Neuronal stem cell (in vitro differentiated cells): Measurements from ENCODE around the gene DENND2A.

Experiments
- DNase-seq: peaks from one replicate; pipeline ENCODE4 v3.0.0-alpha.2; 2013; ENCODE audit warnings: low spot score
- H2AFZ ChIP-seq: one replicate; pipeline ENCODE4 v1.6.1; 2013; ENCODE audit warnings: mild to moderate bottlenecking, low read length, inconsistent platforms
- H2AK5ac ChIP-seq: 2 replicates; pipeline ENCODE4 v1.6.1; 2013; ENCODE audit warnings: low read depth, mild to moderate bottlenecking, inconsistent platforms, low read length, moderate library complexity, mixed read lengths
- H2BK120ac ChIP-seq: 2 replicates; pipeline ENCODE4 v1.6.1; 2013; ENCODE audit warnings: low read depth, mild to moderate bottlenecking, inconsistent platforms, low read length, moderate library complexity, mixed read lengths
- H2BK12ac ChIP-seq: one replicate; pipeline ENCODE4 v1.6.1; 2013; ENCODE audit warnings: low read length, inconsistent platforms
- H2BK15ac ChIP-seq: 2 replicates; pipeline ENCODE4 v1.6.1; 2013; ENCODE audit warnings: mild to moderate bottlenecking, low read length, inconsistent platforms, mixed read lengths
- H2BK5ac ChIP-seq: one replicate; pipeline ENCODE4 v1.6.1; 2013; ENCODE audit warnings: inconsistent platforms, mild to moderate bottlenecking, low read length, moderate library complexity
- H3K14ac ChIP-seq: one replicate; pipeline ENCODE4 v1.6.1; 2013; ENCODE audit warnings: low read length, inconsistent platforms
- H3K18ac ChIP-seq: 2 replicates; pipeline ENCODE4 v1.6.1; 2013; ENCODE audit warnings: low read length, inconsistent platforms
- H3K23ac ChIP-seq: 2 replicates; pipeline ENCODE4 v1.6.1; 2013; ENCODE audit warnings: low read depth, mild to moderate bottlenecking, mixed read lengths, low read length, inconsistent platforms; ENCODE audit not compliant: poor library complexity
- H3K27ac ChIP-seq: replicated peaks from 3 replicates; pipeline ENCODE4 v1.5.1; 2013; ENCODE audit warnings: low read length, inconsistent platforms
- H3K27me3 ChIP-seq, 3 experiments: 2 replicates each; pipeline ENCODE4 v1.6.1; 2013; ENCODE audit warnings: low read length in 3 of 3, mild to moderate bottlenecking in 2 of 3, inconsistent platforms in 1 of 3, low read depth in 1 of 3, mixed read lengths in 1 of 3, moderate library complexity in 1 of 3; ENCODE audit not compliant: control insufficient read depth in 3 of 3, insufficient read depth in 3 of 3
- H3K36me3 ChIP-seq, 2 donors: replicated peaks in 1 of 2; 2 replicates each; pipeline ENCODE4 v1.6.1; 2013; ENCODE audit warnings: low read length in 2 of 2; ENCODE audit not compliant: control insufficient read depth in 2 of 2, insufficient read depth in 2 of 2
- H3K4ac ChIP-seq: 2 replicates; pipeline ENCODE4 v1.6.1; 2013; ENCODE audit warnings: inconsistent platforms, mild to moderate bottlenecking, low read length, moderate library complexity
- H3K4me1 ChIP-seq, 2 donors: 1 replicate in 1 of 2; 2 replicates in 1 of 2; pipeline ENCODE4 v1.6.1; 2013; ENCODE audit warnings: low read length in 2 of 2, low read depth in 1 of 2; ENCODE audit not compliant: control insufficient read depth in 2 of 2, insufficient read depth in 1 of 2
- H3K4me2 ChIP-seq: one replicate; pipeline ENCODE4 v1.6.1; 2013; ENCODE audit warnings: mild to moderate bottlenecking, low read length, inconsistent platforms; ENCODE audit not compliant: insufficient read depth, poor library complexity, severe bottlenecking
- H3K4me3 ChIP-seq, 2 donors: 2 replicates each; pipeline ENCODE4 v1.5.1; 2013; ENCODE audit warnings: low read length in 2 of 2, mild to moderate bottlenecking in 2 of 2, inconsistent platforms in 1 of 2, moderate library complexity in 1 of 2
- H3K79me1 ChIP-seq: one replicate; pipeline ENCODE4 v1.6.1; 2013; ENCODE audit warnings: low read depth, mild to moderate bottlenecking, inconsistent platforms, low read length, moderate library complexity
- H3K9ac ChIP-seq: one replicate; pipeline ENCODE4 v1.6.1; 2013; ENCODE audit warnings: mild to moderate bottlenecking, low read depth, low read length, inconsistent platforms; ENCODE audit not compliant: poor library complexity
- H3K9me3 ChIP-seq, 2 donors: replicated peaks in 1 of 2; 2 replicates each; pipeline versions ENCODE3 to v1.6.1; 2013; ENCODE audit warnings: low read length in 2 of 2, mild to moderate bottlenecking in 2 of 2, inconsistent platforms in 1 of 2, low read depth in 1 of 2, mixed read lengths in 1 of 2, moderate library complexity in 1 of 2; ENCODE audit not compliant: control insufficient read depth in 2 of 2, insufficient read depth in 1 of 2
- H4K8ac ChIP-seq: one replicate; pipeline ENCODE4 v1.6.1; 2013; ENCODE audit warnings: low read depth, mild to moderate bottlenecking, inconsistent platforms, low read length, moderate library complexity
- H4K91ac ChIP-seq: one replicate; pipeline ENCODE4 v1.6.1; 2013; ENCODE audit warnings: low read length, low read depth, mild to moderate bottlenecking, inconsistent platforms; ENCODE audit not compliant: poor library complexity
- WGBS, 2 donors: extraction: QIAGEN DNeasy Blood & Tissue Kit; methylation state at CpG; one replicate each; pipeline ENCODE4 v1.1.7; 2013; ENCODE audit warnings: missing lambda C conversion rate in 2 of 2, mixed read lengths in 1 of 2; ENCODE audit not compliant: insufficient read length in 2 of 2, insufficient replicate concordance in 1 of 2; ENCODE audit errors: extremely low coverage in 2 of 2; 5-methylcytosine and 5-hydroxymethylcytosine counted together

Gene DENND2A

DNA sequence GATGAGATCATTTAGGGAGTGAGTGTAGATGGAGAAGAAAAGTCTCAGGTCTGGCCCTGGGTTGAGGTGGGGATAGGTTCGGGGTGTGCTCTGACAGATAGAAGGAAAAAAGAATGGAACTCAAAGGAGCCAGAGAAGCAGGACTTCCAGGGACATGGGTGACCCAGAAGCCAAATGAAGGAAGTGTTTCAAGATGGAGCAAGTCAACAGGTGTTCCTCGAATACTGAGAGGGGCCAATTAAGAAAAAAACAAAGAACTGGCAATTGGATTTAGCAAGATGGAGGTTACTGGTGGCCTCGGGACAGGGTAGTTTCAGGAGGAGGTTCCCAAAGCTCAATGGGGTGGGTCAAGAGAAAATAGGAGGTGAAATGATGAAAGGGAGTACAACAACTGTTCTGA is 40.3 kb downstream of the DENND2A start:
- H2BK5ac ChIP-seq, result no peak overlapping the region
- H2BK12ac ChIP-seq, result no peak overlapping the region
- H2AFZ ChIP-seq, result no peak overlapping the region
- no peak overlapping the region for H3K9ac ChIP-seq
- no peak overlapping the region for H2BK120ac ChIP-seq
- H3K4me1 ChIP-seq, result peaks cover 0 to 4% of the 10 kb centered on the region in 2 donors
- no peak overlapping the region for H3K18ac ChIP-seq
- H2AK5ac ChIP-seq, result no peak overlapping the region
- no peak overlapping the region for H4K8ac ChIP-seq
- no CpG with 5 or more reads among the region's 3 CpGs for WGBS, 2 donors
- H3K9me3 ChIP-seq, result no peaks in the 10 kb centered on the region
- peaks cover 3% of the 10 kb centered on the region for H3K79me1 ChIP-seq
- H3K4me3 ChIP-seq, result no peak overlapping the region
- H3K27ac ChIP-seq, result no peak overlapping the region
- DNase-seq, result no peak
- no peak overlapping the region for H3K4ac ChIP-seq
- no peak overlapping the region for H2BK15ac ChIP-seq
- H3K23ac ChIP-seq, result no peak overlapping the region
- no peaks in the 10 kb centered on the region for H3K27me3 ChIP-seq
- peaks cover 19 to 76% of the 10 kb centered on the region in 2 donors for H3K36me3 ChIP-seq
- no peak overlapping the region for H3K14ac ChIP-seq
- H4K91ac ChIP-seq, result no peak overlapping the region
- no peak overlapping the region for H3K4me2 ChIP-seq

GRCh38 chr7:140597428-140597949 is 43.1 kb downstream of the DENND2A start:
- no CpG with 5 or more reads among the region's 5 CpGs for WGBS, 2 donors
- no peak overlapping the region for H3K14ac ChIP-seq
- no peak overlapping the region for H3K4me3 ChIP-seq

DNA sequence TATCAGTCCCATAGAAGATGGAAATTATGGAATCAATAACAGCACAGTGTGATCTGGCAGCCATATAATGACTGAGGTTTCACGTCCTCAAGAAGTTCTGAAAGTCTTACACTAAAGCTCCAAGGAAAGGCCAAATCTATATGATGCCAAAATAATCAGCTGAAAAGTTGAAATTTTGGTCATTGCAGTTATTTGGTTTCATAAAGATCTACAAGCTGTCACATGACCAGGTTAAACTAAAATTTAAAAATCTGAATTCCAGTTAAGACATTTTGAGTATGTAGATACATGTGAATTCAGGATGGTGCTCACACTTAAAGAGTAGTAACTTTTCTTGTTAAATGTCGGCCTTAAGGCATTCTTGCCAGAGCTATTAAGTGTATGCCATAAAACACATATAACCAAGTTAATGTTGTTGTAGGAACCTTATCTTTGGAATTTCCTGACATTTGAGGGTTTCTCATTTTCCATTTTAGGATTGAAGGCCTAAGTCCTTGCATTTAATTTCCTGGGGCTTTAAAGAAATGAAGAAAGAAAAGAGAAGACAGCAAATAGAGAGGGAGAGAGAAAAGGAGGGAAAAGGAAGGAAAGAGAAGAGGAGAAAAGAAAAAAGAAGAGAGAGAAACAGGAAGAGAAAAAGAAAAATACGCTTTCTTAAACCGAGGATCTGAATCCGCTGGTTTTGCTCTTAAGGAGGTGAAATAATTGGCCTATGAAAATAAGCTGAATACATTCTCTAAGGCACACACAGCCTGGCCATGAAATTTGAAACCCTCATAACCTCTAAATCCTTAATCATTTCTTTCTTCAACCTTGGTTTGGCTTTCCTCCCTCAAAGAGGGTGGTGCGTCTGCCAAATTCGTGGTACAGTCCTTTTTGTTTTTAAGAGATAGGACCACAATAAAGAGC is 43.8 kb downstream of the DENND2A start:
- no peak overlapping the region for H3K27ac ChIP-seq
- DNase-seq, result no peak
- H3K79me1 ChIP-seq, result no peaks in the 10 kb centered on the region
- H4K91ac ChIP-seq, result no peak overlapping the region
- H3K4me3 ChIP-seq, result no peak overlapping the region
- no peaks in the 10 kb centered on the region for H3K4me1 ChIP-seq
- H3K36me3 ChIP-seq, result peaks cover 9 to 57% of the 10 kb centered on the region in 2 donors
- H3K9me3 ChIP-seq, result no peaks in the 10 kb centered on the region
- H3K14ac ChIP-seq, result no peak overlapping the region
- no peak overlapping the region for H2AK5ac ChIP-seq
- H3K18ac ChIP-seq, result no peak overlapping the region
- H3K9ac ChIP-seq, result no peak overlapping the region
- no peak overlapping the region for H2BK12ac ChIP-seq
- no peak overlapping the region for H2AFZ ChIP-seq
- no peaks in the 10 kb centered on the region for H3K27me3 ChIP-seq
- no peak overlapping the region for H3K23ac ChIP-seq
- no CpG with 5 or more reads among the region's 7 CpGs for WGBS, 2 donors
- no peak overlapping the region for H2BK120ac ChIP-seq
- H3K4me2 ChIP-seq, result no peak overlapping the region
- no peak overlapping the region for H3K4ac ChIP-seq
- no peak overlapping the region for H2BK5ac ChIP-seq
- no peak overlapping the region for H4K8ac ChIP-seq
- H2BK15ac ChIP-seq, result no peak overlapping the region

More at GRCh38 chr7:140597428-140597949, 43.1 kb downstream of the DENND2A start:
- no peak overlapping the region for H2AK5ac ChIP-seq
- H2BK5ac ChIP-seq, result no peak overlapping the region
- H2BK120ac ChIP-seq, result no peak overlapping the region
- H3K4ac ChIP-seq, result no peak overlapping the region
- no peaks in the 10 kb centered on the region for H3K27me3 ChIP-seq
- no peak overlapping the region for H3K23ac ChIP-seq
- H3K9ac ChIP-seq, result no peak overlapping the region
- no peak overlapping the region for H3K27ac ChIP-seq
- no peak overlapping the region for H2BK12ac ChIP-seq
- no peaks in the 10 kb centered on the region for H3K9me3 ChIP-seq
- no peak overlapping the region for H2BK15ac ChIP-seq
- no peak overlapping the region for H2AFZ ChIP-seq
- H3K79me1 ChIP-seq, result no peaks in the 10 kb centered on the region
- peaks cover 15 to 64% of the 10 kb centered on the region in 2 donors for H3K36me3 ChIP-seq
- H4K8ac ChIP-seq, result no peak overlapping the region
- no peak overlapping the region for H3K4me2 ChIP-seq
- peaks cover 0 to 4% of the 10 kb centered on the region in 2 donors for H3K4me1 ChIP-seq
- H3K18ac ChIP-seq, result no peak overlapping the region
- H4K91ac ChIP-seq, result no peak overlapping the region
- DNase-seq, result no peak

DNA sequence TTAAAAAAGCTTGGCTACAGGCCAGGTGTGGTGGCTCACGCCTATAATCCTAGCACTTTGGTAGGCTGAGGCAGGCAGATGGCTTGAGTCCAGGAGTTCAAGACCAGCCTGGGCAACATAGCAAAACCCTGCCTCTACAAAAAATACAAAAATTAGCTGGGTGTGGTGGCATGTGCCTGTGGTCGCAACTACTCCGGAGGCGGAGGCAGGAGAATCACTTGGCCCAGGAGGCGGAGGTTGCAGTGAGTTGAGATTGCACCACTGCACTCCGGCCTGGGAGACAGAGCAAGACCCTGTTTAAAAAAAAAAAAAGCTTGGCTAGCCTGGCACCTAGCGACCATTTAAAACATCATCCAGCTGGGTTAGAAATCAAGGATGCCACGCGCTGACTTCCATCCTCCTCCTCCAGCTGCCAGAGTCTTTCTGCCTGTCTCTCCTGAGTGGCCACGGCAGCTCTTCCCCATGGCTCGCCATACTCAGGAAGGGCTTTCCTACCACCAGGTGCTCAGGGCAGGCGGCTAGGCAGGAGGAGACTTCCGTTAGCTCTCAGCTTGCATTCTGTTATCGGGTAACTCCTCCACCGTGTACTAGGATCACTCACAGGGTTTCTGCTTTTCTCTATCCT is 45.0 kb downstream of the DENND2A start:
- no peak overlapping the region for H4K8ac ChIP-seq
- no peak overlapping the region for H3K18ac ChIP-seq
- no peak overlapping the region for H3K14ac ChIP-seq
- H3K27ac ChIP-seq, result no peak overlapping the region
- no peak overlapping the region for H3K9ac ChIP-seq
- no peak overlapping the region for H2BK12ac ChIP-seq
- no peaks in the 10 kb centered on the region for H3K79me1 ChIP-seq
- H3K9me3 ChIP-seq, result no peaks in the 10 kb centered on the region
- H2AK5ac ChIP-seq, result no peak overlapping the region
- no peak overlapping the region for H2BK15ac ChIP-seq
- H2BK5ac ChIP-seq, result no peak overlapping the region
- H3K23ac ChIP-seq, result no peak overlapping the region
- H4K91ac ChIP-seq, result no peak overlapping the region
- H3K27me3 ChIP-seq, result no peaks in the 10 kb centered on the region
- H2AFZ ChIP-seq, result no peak overlapping the region
- WGBS, 2 donors, result no CpG with 5 or more reads among the region's 15 CpGs
- H3K36me3 ChIP-seq, result peaks cover 4 to 45% of the 10 kb centered on the region in 2 donors
- no peak overlapping the region for H3K4me2 ChIP-seq
- DNase-seq, result no peak
- H3K4me1 ChIP-seq, result no peaks in the 10 kb centered on the region
- no peak overlapping the region for H3K4ac ChIP-seq
- H2BK120ac ChIP-seq, result no peak overlapping the region
- no peak overlapping the region for H3K4me3 ChIP-seq
